IPS-15b (cell line): ENCODE results near the gene SPEG.

Source experiments
- H3K27me3 ChIP-seq: one replicate; pipeline ENCODE4 v1.6.1; 2013; ENCODE audit warnings: low read length; ENCODE audit not compliant: control insufficient read depth, insufficient read depth
- H3K36me3 ChIP-seq: one replicate; pipeline ENCODE4 v1.6.1; 2013; ENCODE audit warnings: low read length; ENCODE audit not compliant: control insufficient read depth, insufficient read depth
- H3K4me1 ChIP-seq: one replicate; pipeline ENCODE4 v1.6.1; 2013; ENCODE audit warnings: mild to moderate bottlenecking, low read length; ENCODE audit not compliant: control insufficient read depth, insufficient read depth
- H3K4me3 ChIP-seq: one replicate; pipeline ENCODE4 v1.5.1; 2013; ENCODE audit warnings: low read depth, low read length
- H3K9ac ChIP-seq: one replicate; pipeline ENCODE4 v1.6.1; 2013; ENCODE audit warnings: low read depth, mild to moderate bottlenecking, low read length
- H3K9me3 ChIP-seq: one replicate; pipeline ENCODE4 v1.6.1; 2013; ENCODE audit warnings: mild to moderate bottlenecking, low read length; ENCODE audit not compliant: control insufficient read depth, insufficient read depth

Gene SPEG

GRCh38 chr2:219470429-219470828 lies 35.8 kb downstream of the SPEG start:
- no peaks in the 10 kb centered on the region for H3K27me3 ChIP-seq
- H3K9me3 ChIP-seq, result no peaks in the 10 kb centered on the region
- H3K36me3 ChIP-seq, result peaks cover 12% of the 10 kb centered on the region
- no peak overlapping the region for H3K4me3 ChIP-seq
- H3K4me1 ChIP-seq, result no peaks in the 10 kb centered on the region
- no peak overlapping the region for H3K9ac ChIP-seq

GRCh38 chr2:219471476-219472371 lies 37.1 kb downstream of the SPEG start:
- Histone ChIP-seq H3K9me3 (no peaks in the 10 kb centered on the region), H3K4me3 (no peak overlapping the region), H3K27me3 (no peaks in the 10 kb centered on the region), H3K4me1 (peaks cover 2% of the 10 kb centered on the region), H3K36me3 (peaks cover 7% of the 10 kb centered on the region), H3K9ac (no peak overlapping the region)

GRCh38 chr2:219472629-219473187 lies 38.1 kb downstream of the SPEG start:
- Histone ChIP-seq H3K27me3 (no peaks in the 10 kb centered on the region), H3K4me3 (no peak overlapping the region), H3K4me1 (peaks cover 5% of the 10 kb centered on the region), H3K36me3 (no peaks in the 10 kb centered on the region), H3K9ac (no peak overlapping the region), H3K9me3 (no peaks in the 10 kb centered on the region)

- no peaks in the 10 kb centered on the region for H3K9me3 ChIP-seq
- H3K27me3 ChIP-seq, result no peaks in the 10 kb centered on the region
- H3K4me3 ChIP-seq, result no peak overlapping the region
- no peaks in the 10 kb centered on the region for H3K36me3 ChIP-seq
- peaks cover 5% of the 10 kb centered on the region for H3K4me1 ChIP-seq
- no peak overlapping the region for H3K9ac ChIP-seq
These were observed 38.9 kb downstream of the SPEG start for GRCh38 chr2:219473511-219473910.

- H3K27me3 ChIP-seq, result no peaks in the 10 kb centered on the region
- H3K4me1 ChIP-seq, result peaks cover 5% of the 10 kb centered on the region
- H3K9me3 ChIP-seq, result no peaks in the 10 kb centered on the region
- H3K4me3 ChIP-seq, result no peak overlapping the region
- H3K36me3 ChIP-seq, result no peaks in the 10 kb centered on the region
- H3K9ac ChIP-seq, result no peak overlapping the region
These were observed 39.8 kb downstream of the SPEG start for GRCh38 chr2:219474285-219475060.

GRCh38 chr2:219475278-219475677 lies 40.6 kb downstream of the SPEG start:
- Histone ChIP-seq H3K9me3 (no peaks in the 10 kb centered on the region), H3K4me3 (no peak overlapping the region), H3K4me1 (peaks cover 5% of the 10 kb centered on the region), H3K27me3 (no peaks in the 10 kb centered on the region), H3K36me3 (peaks cover 6% of the 10 kb centered on the region), H3K9ac (no peak overlapping the region)

- Histone ChIP-seq H3K9ac (no peak overlapping the region), H3K36me3 (peaks cover 8% of the 10 kb centered on the region), H3K9me3 (no peaks in the 10 kb centered on the region), H3K4me1 (peaks cover 5% of the 10 kb centered on the region), H3K4me3 (peak overlapping the region; percentile 52), H3K27me3 (no peaks in the 10 kb centered on the region)
These were observed 41.3 kb downstream of the SPEG start for GRCh38 chr2:219475697-219476651.

GRCh38 chr2:219476652-219477151 lies 42.1 kb downstream of the SPEG start:
- no peaks in the 10 kb centered on the region for H3K9me3 ChIP-seq
- peaks cover 5% of the 10 kb centered on the region for H3K4me1 ChIP-seq
- H3K4me3 ChIP-seq, result peak overlapping the region; percentile 52
- peaks cover 1% of the 10 kb centered on the region for H3K27me3 ChIP-seq
- peaks cover 8% of the 10 kb centered on the region for H3K36me3 ChIP-seq
- H3K9ac ChIP-seq, result no peak overlapping the region

GRCh38 chr2:219477179-219477578 lies 42.5 kb downstream of the SPEG start:
- Histone ChIP-seq H3K36me3 (peaks cover 11% of the 10 kb centered on the region), H3K27me3 (peaks cover 6% of the 10 kb centered on the region), H3K9me3 (no peaks in the 10 kb centered on the region), H3K4me1 (peaks cover 5% of the 10 kb centered on the region), H3K4me3 (peak overlapping the region; percentile 43), H3K9ac (no peak overlapping the region)

- H3K4me1 ChIP-seq, result peaks cover 5% of the 10 kb centered on the region
These were observed 43.2 kb downstream of the SPEG start for GRCh38 chr2:219477815-219478214.

GRCh38 chr2:219478916-219479315 lies 44.3 kb downstream of the SPEG start:
- Histone ChIP-seq H3K36me3 (peaks cover 11% of the 10 kb centered on the region), H3K4me1 (peaks cover 5% of the 10 kb centered on the region), H3K9ac (no peak overlapping the region), H3K4me3 (no peak overlapping the region), H3K27me3 (peaks cover 8% of the 10 kb centered on the region), H3K9me3 (no peaks in the 10 kb centered on the region)

More at GRCh38 chr2:219477815-219478214, 43.2 kb downstream of the SPEG start:
- Histone ChIP-seq H3K4me3 (no peak overlapping the region), H3K36me3 (peaks cover 11% of the 10 kb centered on the region), H3K9me3 (no peaks in the 10 kb centered on the region), H3K9ac (no peak overlapping the region), H3K27me3 (peaks cover 6% of the 10 kb centered on the region)
